ENCODE results near the gene TTC9C.

- TF ChIP-seq GATA2 (IDR thresholded peaks at IDR 0.05; ENCODE audit: low read depth, low read length) (no peak), GATA3 (IDR thresholded peaks at IDR 0.05; ENCODE audit: low read depth, low read length) (no peak)
Measured at GRCh38 chr11:62719302-62719978, 8.8 kb upstream of the TTC9C start.

All from SH-SY5Y (cell line).